K562 (cell line): ENCODE results near the gene BAIAP2. TPM values are rescaled to one million over a fixed set of nuclear protein-coding genes. Genes with fewer than 3 reads are reported as not detected.
A peak's percentile ranks its signal among the peaks of the same experiment; 100 is the strongest.

ENCODE experiments used
- ARID3B ChIP-seq: fragments of 250-450 bp; sonication (Bioruptor Pico); IDR thresholded peaks from 2 replicates; pipeline ENCODE4 v1.4.0; 2020; ENCODE audit warnings: borderline replicate concordance
- HDAC1 ChIP-seq, 2 experiments: fragments of 450-650 bp; IDR thresholded peaks; 2 replicates each; pipeline ENCODE4 v1.6.1; 2016 to 2017; ENCODE audit warnings: inconsistent platforms in 1 of 2, mild to moderate bottlenecking in 1 of 2, moderate library complexity in 1 of 2
- ILK ChIP-seq: fragments of 450-650 bp; IDR thresholded peaks from 2 replicates; pipeline ENCODE4 v1.6.1; 2016; ENCODE audit warnings: missing genetic modification characterization, low read depth, mild to moderate bottlenecking, missing compliant biosample characterization, moderate library complexity, borderline replicate concordance
- MGA ChIP-seq: fragments of 450-650 bp; IDR thresholded peaks from 2 replicates; pipeline ENCODE4 v1.6.1; 2016; ENCODE audit warnings: mild to moderate bottlenecking, moderate library complexity
- PRMT5 ChIP-seq: sonication (generic); formaldehyde crosslinking; IDR thresholded peaks from 2 replicates; pipeline ENCODE4 v1.5.0; 2020; ENCODE audit warnings: missing genetic modification reagents
- SIN3A ChIP-seq, 2 experiments: fragments of 150-350 bp in 1 of 2; IDR thresholded peaks; 2 replicates each; pipeline ENCODE4 v1.6.1; 2011 to 2016; ENCODE audit warnings: borderline replicate concordance in 2 of 2, low read depth in 2 of 2, low read length in 2 of 2, mild to moderate bottlenecking in 2 of 2, moderate library complexity in 2 of 2; ENCODE audit not compliant: control insufficient read depth in 1 of 2
- VEZF1 ChIP-seq: fragments of 200-800 bp; sonication (Bioruptor generic); IDR thresholded peaks from 2 replicates; pipeline ENCODE4 v1.6.1; 2017; ENCODE audit warnings: missing genetic modification characterization, missing compliant biosample characterization
- ZNF146 ChIP-seq: IDR thresholded peaks from one replicate; pipeline ENCODE4 v1.6.1; 2018; ENCODE audit warnings: missing compliant biosample characterization; ENCODE audit not compliant: unreplicated experiment
- ZNF507 ChIP-seq: conservative IDR thresholded peaks from 2 replicates; pipeline ENCODE4 v1.6.1; 2017; ENCODE audit warnings: missing genetic modification characterization, missing compliant biosample characterization
- ZNF830 ChIP-seq: fragments of 250-450 bp; sonication (Bioruptor Pico); IDR thresholded peaks from 2 replicates; pipeline ENCODE4 v1.5.0; 2021; ENCODE audit warnings: mild to moderate bottlenecking
- polyA plus RNA-seq, 8 experiments: library from polyadenylated mRNA; depleted of rRNA in 4 of 8; stranded (reverse) in 5 of 8; unstranded in 3 of 8; fragments of >200 nt; fragmentation: Nextera tagmentation in 2 of 8; fragmentation: Illumina TruSeq in 1 of 8; extraction: Ambion mirVana in 2 of 8; extraction: Trizol in 1 of 8; gene quantifications; 2 replicates each; pipeline versions ENCODE4 v1.2.1 to v1.2.3, GENCODE V29; 2011 to 2014; ENCODE audit warnings: inconsistent platforms in 1 of 8, missing spikeins in 1 of 8
- total RNA-seq, 7 experiments: library from RNA; depleted of rRNA in 6 of 7; stranded (reverse); fragments of >200 nt in 6 of 7; fragmentation: Illumina TruSeq in 2 of 7; extraction: Trizol in 2 of 7; gene quantifications; 2 replicates each; pipeline versions ENCODE4 v1.2.1 to v1.2.3, GENCODE V29; 2011 to 2021; ENCODE audit warnings: low replicate concordance in 1 of 7

BAIAP2 gene
- total and polyA plus RNA-seq, 9 of the 15 experiments (the other 6 are each of a cell fraction or from before 2014, with no cell fraction given) = 2.3 to 51.6 (median 18.4) TPM

- peak; percentile 62; the same call in 1 of the 2 replicates for TF ChIP-seq MGA
- no peak for TF ChIP-seq ILK
- no peak for TF ChIP-seq PRMT5 (CRISPR knock-in tag)
- 0 out of 2 replicates have a peak, but pooled peaks have one; percentile 45 for TF ChIP-seq ZNF830 (CRISPR knock-in tag)
- TF ChIP-seq SIN3A (IDR thresholded peaks at IDR 0.05; ENCODE audit: borderline replicate concordance in 2 of 2, control insufficient read depth in 1 of 2, low read depth in 2 of 2, low read length in 2 of 2) = no peak
- peak; percentile 99 for TF ChIP-seq ZNF146 (CRISPR knock-in tag)
- no peak for TF ChIP-seq HDAC1 (IDR thresholded peaks at IDR 0.05)
- TF ChIP-seq VEZF1 (CRISPR knock-in tag) = peak; percentile 30; the same call in 1 of the 2 replicates
- no peak for TF ChIP-seq ARID3B
- no peak for TF ChIP-seq ZNF507 (tag)
Measured at GRCh38 chr17:81003711-81004475, 31.1 kb upstream of the BAIAP2 start (continued).
